Activated CD8-positive, alpha-beta memory T cell treated with anti-CD3 and anti-CD28 coated beads for 4 hours (primary cell): ENCODE results near the gene RASGEF1B.
"Not testable (repeated sequence)": the region's sequence is repeated elsewhere in the genome, so short reads cannot be mapped to it uniquely, and the experiment has no call there.

Experiments used
- DNase-seq, 2 donors: peaks; one replicate each; pipeline ENCODE4 v3.0.0-alpha.2; 2020; ENCODE audit warnings: low read depth in 2 of 2

Gene RASGEF1B

GRCh38 chr4:81429031-81429430 is 42.7 kb downstream of the RASGEF1B start:
- DNase-seq, result no peak

GRCh38 chr4:81428002-81428401 is 43.7 kb downstream of the RASGEF1B start:
- DNase-seq, result no peak

DNA sequence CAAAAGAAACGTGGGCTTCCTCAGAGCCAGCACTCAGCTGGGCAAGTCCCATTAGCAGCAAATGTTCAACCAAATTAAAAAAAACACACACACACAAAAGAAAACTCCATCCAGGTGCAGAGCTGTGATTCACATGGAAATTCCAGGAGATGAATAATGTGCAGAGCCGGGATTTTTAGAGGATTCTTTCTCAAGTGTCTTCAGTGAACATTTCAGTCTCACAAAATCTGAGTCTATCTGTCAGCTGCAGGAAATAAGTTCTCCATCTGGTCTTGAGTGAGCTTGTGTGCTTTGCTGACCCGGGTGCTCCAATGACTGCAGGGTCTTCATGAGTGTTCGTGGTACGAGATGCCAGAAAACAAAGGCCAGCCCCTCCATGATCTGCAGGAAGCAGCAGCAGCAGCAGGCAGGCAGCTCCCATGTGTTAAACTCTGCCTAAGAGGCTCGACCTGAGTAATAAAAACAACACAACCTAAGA is 44.3 kb downstream of the RASGEF1B start:
- DNase-seq, result no peak

DNA sequence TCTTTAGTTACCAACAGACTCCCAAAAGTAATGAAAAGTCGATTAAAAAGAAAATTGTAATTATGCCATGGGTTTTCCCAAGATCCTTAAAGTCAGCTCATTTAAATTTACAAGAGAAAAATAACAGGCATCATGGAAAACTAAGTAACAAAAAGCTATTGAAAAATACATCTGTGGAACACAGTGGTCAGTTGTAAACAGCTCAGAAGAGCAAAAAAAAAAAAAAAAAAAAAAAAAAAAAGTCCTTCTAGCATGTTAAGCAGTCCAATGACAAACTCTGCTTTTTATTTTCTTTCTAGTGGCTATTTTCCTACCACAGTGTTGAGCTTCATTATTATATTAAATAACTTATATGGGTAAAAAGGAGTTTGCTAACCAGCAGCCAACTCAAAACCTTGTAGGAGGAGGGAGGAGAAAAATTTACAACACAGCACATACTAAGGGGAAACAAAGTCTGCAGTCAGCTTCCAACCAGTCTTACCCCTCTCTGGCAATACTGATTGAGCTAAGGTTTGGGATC is 44.9 kb downstream of the RASGEF1B start:
- no peak for DNase-seq

DNA sequence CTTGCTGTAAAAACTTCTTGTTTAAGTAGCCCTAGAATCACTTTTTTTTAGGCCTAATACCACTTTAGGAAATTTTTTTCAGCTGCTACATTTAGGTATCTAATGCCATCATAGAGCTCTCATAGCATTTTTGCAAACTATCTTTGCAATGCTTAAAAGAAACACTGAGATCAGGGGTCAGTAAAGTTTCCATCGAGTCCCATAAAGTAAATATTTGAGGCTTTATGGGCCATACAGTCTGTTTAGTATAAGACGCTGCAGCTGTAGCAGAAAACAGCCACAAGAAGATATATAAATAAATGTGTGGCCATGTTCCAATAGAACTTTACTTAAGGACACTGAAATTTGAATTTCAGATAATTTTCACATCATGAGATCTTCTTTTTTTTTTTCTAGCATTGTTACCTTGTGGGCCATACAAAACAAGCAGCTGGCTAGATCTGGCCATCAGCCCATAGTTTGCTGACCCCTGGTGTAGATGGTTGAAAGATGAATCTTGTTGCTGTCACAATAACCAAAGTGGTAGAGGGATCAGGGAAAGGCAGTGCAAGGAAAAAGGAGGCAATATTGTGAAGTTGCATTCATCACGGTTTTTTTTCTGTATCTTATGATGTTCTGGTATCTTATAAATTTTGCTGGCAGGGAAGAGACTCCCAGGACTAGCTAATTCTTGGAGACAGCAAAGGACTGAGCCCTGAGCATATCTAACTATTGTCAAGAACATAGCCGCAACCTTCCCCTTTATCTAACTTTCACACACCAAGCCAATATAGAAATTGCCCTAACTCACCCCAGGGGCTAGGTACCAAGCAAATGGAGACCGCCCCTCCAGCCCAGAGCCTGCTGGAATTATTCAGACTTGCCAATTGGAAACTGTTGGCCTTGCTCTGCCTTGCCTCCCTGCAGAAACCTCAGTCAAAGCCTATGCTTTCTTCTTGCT is 46.6 kb downstream of the RASGEF1B start:
- DNase-seq, result no peak

DNA sequence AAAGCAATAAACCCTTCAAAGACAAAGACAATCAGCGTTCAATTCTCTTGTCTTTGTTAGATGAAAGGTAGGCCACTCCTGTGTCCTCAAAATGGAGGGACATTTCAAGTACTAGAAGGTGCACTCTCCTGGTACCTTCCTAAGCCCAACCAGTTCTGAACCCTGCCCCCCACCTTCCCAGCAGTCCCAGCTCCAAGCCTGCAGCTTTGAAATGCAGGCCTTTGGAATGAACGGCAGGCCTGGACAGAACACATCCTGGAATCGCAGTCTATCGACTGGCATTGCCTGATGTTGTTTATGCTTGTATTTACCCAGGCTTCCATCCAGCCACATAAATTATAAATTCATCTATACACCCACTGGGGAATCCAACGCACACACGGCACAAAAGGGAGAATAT is 47.4 kb downstream of the RASGEF1B start:
- no peak for DNase-seq

DNA sequence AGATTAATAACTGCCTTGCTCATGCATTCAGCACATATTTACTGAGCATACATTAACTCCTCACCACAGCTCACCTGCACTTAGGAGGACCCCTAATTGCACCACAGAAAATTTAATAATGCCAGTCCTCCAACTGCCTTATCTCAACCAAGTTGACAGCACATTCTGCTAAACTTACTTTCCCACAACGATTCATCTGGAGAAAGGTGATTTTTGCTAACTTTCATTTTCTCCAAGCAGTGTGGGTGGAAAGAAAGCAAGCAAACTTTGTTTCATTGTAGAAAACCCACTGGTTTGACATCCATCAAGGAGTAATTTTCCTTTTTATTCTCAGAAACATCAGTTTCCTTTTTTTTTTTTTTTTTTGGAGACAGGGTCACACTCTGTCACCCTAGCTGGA is 49.1 kb downstream of the RASGEF1B start:
- no peak for DNase-seq

GRCh38 chr4:81421346-81422218 is 50.1 kb downstream of the RASGEF1B start:
- DNase-seq, result no peak

- no peak for DNase-seq
These were observed 53.1 kb downstream of the RASGEF1B start for GRCh38 chr4:81418572-81418971.

GRCh38 chr4:81412946-81413495 is 58.7 kb downstream of the RASGEF1B start:
- no peak for DNase-seq

- DNase-seq, result no peak
These were observed 61.0 kb downstream of the RASGEF1B start for GRCh38 chr4:81410680-81411079.

DNA sequence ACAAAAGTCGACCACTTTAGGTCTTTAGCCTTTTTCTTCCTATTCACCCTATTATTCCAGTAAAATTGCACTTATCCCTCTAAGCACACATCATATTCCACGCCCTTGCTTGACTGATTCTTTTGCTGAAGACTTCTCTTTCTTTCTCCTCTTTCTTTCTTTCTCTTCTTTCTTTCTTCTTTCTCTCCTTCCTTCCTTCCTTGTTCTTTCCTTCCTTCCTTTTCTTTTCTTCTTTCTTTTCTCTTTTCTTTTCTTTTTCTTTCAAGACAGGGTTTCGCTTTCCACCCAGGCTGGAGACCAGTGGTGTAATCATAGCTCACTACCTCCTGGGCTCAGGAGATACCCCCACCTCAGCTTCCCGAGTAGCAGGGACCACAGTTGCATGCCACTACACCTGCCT is 61.9 kb downstream of the RASGEF1B start:
- DNase-seq, result no peak

- DNase-seq, result no peak
These were observed 63.4 kb downstream of the RASGEF1B start for GRCh38 chr4:81408341-81408740.

DNA sequence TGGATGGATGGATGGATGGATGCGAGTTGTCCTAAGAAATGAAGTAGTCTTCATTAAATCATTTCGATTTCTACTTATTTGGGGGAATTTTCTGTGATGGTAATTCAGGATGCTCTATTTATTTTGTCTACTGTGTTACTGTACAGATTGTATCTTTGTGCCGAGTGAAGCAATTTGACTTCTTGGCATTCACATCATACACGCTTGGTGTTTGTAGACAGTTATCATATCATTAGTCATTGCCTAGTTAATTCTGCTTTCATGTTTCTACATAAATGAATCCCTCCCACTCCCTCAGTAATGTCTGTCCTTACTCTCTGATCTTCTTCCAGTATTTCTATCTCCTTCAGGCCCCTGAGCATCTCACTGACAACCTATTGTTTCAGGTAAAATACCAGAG is 64.0 kb downstream of the RASGEF1B start:
- DNase-seq, result no peak

- not testable (repeated sequence) for DNase-seq
These were observed 65.2 kb downstream of the RASGEF1B start for GRCh38 chr4:81406481-81406880.

DNA sequence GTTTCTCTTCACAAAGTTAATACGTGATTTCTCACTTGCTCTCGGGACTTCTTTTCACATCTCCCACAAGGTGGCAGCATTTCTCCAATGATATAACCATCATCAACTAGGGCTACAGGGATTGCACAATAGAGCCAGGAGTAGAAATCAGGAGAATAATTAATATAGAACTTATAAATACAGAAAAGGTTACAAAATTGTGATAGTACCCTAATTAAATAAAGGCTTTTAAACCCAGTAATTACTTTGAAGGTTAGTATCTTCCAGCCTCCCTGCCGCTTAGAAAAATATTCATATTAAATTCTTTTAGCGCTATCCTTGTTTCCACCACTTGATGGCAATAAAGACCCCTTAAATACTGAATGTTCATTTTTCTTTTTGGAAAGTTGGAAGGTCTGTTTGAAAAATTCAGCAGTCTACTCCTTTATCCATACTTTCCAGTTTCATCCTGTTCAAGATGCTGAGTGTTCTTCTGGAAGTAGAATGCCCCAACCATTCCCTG is 65.8 kb downstream of the RASGEF1B start:
- peak in 1 of 2 donors; percentile 3 for DNase-seq

DNA sequence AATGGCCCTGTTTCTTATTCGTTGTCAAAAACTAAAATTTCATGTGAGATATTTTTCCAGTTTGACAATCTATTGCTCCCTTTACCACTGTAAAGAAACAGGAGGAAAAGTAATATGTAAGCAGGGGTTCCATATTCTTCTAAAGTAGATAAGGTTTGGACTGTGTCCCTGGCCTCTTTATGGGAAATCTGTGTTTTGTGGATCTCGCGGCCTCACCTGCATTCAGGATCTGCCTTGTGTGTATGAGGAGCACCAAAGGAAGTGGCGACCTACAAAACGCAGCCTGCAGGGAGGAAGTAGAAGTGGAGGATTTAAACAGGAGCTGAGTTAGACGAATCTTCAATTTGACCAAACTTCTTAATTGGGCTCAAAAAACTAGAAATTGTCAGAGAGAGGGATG is 67.0 kb downstream of the RASGEF1B start:
- no peak for DNase-seq

DNA sequence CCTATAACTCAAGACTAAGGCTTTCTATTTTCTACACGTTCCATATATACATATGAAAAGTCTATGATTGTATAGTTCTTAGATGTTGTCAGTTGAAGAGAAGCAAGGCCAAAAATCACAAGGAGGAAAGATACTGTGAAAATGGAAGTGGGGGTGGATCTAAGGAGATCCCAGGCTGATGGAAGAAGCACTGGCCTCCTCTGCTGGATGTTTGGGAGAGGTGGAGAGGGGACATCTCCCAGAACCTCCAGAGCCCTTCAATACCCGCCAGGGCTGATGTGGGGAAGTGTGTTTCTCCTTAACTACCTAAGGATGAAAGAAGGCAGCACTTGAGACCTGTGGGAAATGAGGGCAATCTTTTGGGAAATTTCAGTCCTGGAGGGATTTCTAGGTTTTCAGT is 67.4 kb downstream of the RASGEF1B start:
- no peak for DNase-seq

DNA sequence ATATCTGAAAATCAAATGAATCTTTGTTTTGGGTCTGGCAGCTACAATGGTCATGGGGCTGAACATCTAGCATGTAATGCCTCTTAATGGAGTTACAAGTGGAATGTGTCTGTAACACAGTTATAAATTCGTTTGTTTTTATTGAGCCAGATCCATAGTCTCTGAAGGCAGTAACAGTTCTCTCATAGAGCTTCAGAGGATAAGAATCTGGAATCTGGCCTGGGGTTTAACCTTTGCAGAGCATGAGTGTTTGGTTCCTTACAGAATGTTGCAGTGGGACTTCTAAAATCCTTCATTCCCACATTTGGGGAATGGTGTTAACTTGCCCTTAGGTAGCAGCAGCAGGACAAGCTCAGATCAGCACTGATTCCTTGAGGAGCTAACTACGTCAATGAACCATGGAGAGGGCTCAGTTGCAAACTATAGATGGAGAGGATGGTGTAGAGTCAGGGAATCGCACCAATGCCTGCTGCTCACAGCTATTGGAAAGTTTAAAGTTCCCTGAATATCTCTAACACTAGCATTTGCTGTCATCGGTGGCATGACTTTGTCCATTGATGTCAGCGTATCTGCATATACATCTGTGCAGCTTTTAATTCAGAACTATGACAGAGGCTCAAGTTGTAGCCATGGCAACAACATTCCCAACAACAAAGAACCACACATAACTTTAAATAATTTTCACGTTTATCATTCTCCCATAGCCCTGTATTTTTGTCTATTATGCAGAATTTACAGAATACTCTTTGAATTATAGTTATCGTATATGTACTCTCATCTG is 72.2 kb downstream of the RASGEF1B start:
- no peak for DNase-seq

DNA sequence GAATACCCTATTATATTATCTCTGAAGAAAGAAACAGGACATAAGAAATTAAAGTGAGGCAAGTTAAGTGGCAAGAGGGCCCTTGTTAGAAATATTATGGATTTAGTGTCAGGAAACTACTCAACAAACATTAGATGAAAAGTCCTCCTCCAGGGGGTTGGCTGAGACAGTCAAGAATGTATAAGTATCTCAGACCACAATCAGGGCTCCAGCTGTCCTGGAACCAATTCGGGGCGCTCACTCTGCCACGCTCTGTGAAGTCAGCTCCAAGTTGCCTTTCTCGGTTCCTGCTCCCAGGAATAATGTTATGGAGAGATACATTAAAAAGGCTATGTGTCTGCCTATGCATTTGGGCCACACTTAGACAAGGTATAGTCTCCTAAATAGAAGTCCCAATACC is 73.3 kb downstream of the RASGEF1B start:
- no peak for DNase-seq

GRCh38 chr4:81397635-81398034 is 74.1 kb downstream of the RASGEF1B start:
- DNase-seq, result no peak
